HG03066 (cell line): Measurements from ENCODE around the gene EEF1AKMT4.

Experiments used
- ATAC-seq: cut with Tn5 transposase; IDR thresholded peaks from one replicate; pipeline ENCODE4 v1.9.1; 2021; ENCODE audit warnings: low read depth; ENCODE audit not compliant: unreplicated experiment

Gene EEF1AKMT4

GRCh38 chr3:184235381-184236032 lies 14.0 kb upstream of the EEF1AKMT4 start:
- no peak for ATAC-seq

GRCh38 chr3:184236033-184236410 lies 13.4 kb upstream of the EEF1AKMT4 start:
- no peak for ATAC-seq

- no peak for ATAC-seq
These were observed 12.8 kb upstream of the EEF1AKMT4 start for GRCh38 chr3:184236636-184237035.

- no peak for ATAC-seq
These were observed 12.3 kb upstream of the EEF1AKMT4 start for GRCh38 chr3:184237211-184237610.

GRCh38 chr3:184237807-184238206 lies 11.7 kb upstream of the EEF1AKMT4 start:
- ATAC-seq, result no peak

GRCh38 chr3:184238246-184238818 lies 11.1 kb upstream of the EEF1AKMT4 start:
- no peak for ATAC-seq

GRCh38 chr3:184239221-184239620 lies 10.3 kb upstream of the EEF1AKMT4 start:
- ATAC-seq, result no peak

GRCh38 chr3:184239708-184240107 lies 9.8 kb upstream of the EEF1AKMT4 start:
- ATAC-seq, result no peak

- ATAC-seq, result no peak
These were observed 8.9 kb upstream of the EEF1AKMT4 start for GRCh38 chr3:184240384-184241140.

GRCh38 chr3:184241141-184241446 lies 8.4 kb upstream of the EEF1AKMT4 start:
- ATAC-seq, result no peak

GRCh38 chr3:184241447-184242296 lies 7.8 kb upstream of the EEF1AKMT4 start:
- ATAC-seq, result no peak

GRCh38 chr3:184242297-184242685 lies 7.2 kb upstream of the EEF1AKMT4 start:
- no peak for ATAC-seq

- peak; percentile 44 for ATAC-seq
These were observed 739 bp upstream of the EEF1AKMT4 start, which contains the start of gene ALG3 for GRCh38 chr3:184248454-184249411. TSS of gene ALG3 (minus strand) at chr3:184248962. CDS start at chr3:184248940, 22 bp downstream.

GRCh38 chr3:184250167-184250828 lies 826 bp downstream of the EEF1AKMT4 start:
- peak; percentile 61 for ATAC-seq

- no peak for ATAC-seq
These were observed 6.0 kb downstream of the EEF1AKMT4 start for GRCh38 chr3:184255291-184256039.

- no peak for ATAC-seq
These were observed 7.8 kb downstream of the EEF1AKMT4 start for GRCh38 chr3:184257083-184257915.

- ATAC-seq, result no peak
These were observed 9.5 kb downstream of the EEF1AKMT4 start for GRCh38 chr3:184258926-184259325.

GRCh38 chr3:184259396-184259877 lies 10.0 kb downstream of the EEF1AKMT4 start:
- no peak for ATAC-seq
